ENCODE data around the gene HERC5. TPM values are rescaled to one million over a fixed set of nuclear protein-coding genes. Genes with fewer than 3 reads are reported as not detected.

HERC5 gene
- total RNA-seq, 4 donors from 2014 or later: 6.5 to 11.9 (median 7.3) TPM

DNA sequence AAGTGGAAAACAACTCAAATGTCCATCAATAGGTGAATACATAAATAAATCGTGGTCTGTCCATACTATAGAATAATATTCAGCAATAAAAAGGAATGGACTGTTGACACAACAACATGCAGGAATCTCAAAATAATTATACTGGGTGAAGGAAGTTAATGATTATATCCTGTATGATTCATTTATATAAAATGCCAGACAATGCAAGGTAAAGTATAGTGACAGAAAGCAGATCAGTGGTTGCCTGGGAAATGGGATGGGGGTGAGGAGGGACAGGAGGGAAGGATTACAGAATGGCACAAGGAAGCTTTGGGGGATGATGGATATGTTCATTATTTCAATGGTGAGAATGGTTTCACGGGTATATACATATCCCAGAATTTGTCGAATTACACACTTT is 54.3 kb downstream of the HERC5 start:
- TF ChIP-seq, protein P1, sequence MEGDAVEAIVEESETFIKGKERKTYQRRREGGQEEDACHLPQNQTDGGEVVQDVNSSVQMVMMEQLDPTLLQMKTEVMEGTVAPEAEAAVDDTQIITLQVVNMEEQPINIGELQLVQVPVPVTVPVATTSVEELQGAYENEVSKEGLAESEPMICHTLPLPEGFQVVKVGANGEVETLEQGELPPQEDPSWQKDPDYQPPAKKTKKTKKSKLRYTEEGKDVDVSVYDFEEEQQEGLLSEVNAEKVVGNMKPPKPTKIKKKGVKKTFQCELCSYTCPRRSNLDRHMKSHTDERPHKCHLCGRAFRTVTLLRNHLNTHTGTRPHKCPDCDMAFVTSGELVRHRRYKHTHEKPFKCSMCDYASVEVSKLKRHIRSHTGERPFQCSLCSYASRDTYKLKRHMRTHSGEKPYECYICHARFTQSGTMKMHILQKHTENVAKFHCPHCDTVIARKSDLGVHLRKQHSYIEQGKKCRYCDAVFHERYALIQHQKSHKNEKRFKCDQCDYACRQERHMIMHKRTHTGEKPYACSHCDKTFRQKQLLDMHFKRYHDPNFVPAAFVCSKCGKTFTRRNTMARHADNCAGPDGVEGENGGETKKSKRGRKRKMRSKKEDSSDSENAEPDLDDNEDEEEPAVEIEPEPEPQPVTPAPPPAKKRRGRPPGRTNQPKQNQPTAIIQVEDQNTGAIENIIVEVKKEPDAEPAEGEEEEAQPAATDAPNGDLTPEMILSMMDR (IDR thresholded peaks at IDR 0.05; ENCODE audit: low read depth): no peak

DNA sequence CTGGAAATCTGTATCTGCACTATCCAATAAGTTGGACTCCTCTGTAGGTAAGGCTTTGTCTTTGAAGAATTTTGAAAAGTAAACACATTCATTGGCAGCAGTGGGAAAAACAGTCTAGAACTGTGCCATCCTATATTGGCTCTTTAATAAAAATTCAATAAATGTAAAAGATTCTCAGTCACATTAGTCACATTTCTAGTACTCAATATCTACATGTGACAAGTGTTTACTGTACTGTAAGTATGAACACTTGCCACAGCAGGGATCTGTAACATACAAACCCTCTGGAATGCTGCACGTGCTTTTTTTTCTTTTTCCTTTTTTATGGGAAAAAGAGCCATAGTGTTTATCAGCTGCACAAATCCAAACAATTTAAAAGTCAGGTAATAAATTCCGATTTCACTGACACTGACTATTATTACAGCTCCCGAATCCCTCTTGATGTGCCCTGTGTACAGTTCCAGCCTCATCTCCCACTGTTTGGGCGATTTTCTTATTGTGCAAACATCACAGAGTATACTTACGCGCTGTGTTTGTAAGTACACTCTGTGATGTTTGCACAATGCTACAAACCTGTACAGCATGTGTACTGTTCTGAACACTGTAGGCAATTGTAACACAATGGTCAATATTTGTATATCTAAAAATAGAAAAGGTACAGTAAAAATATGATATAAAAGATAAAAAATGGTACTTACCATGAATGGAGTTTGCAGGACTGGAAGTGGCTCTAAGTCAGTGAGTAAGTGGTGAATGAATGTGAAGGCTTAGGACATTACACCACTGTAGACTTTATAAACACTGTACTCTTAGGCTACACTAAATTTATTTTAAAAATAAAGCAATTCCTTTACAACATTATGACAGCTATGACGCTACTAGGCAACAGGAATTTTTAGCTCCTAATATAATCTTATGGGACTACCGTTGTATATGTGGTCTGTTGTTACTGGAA is 57.9 kb downstream of the HERC5 start:
- TF ChIP-seq, protein P1 (IDR thresholded peaks at IDR 0.05; ENCODE audit: low read depth): no peak

DNA sequence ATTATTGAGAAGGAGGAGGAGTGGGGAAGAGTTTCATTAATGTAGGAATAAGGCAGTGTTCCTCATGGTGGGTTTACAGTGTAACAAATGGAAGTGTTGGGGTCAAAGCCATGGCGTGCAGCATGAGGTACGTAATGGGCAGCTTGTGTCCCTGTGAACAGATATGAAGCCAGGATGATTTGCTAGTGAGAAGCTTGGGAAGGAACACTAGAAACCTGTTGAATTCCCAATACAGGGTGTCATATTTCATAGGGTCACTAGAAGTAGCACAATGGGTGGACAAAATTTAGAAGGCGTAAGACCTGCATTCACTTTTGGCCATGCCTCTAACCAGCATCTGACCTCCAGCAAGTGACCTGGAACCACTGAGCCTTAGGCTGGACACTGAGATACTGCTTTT is 59.8 kb downstream of the HERC5 start:
- TF ChIP-seq, protein P1 (IDR thresholded peaks at IDR 0.05; ENCODE audit: low read depth): no peak

DNA sequence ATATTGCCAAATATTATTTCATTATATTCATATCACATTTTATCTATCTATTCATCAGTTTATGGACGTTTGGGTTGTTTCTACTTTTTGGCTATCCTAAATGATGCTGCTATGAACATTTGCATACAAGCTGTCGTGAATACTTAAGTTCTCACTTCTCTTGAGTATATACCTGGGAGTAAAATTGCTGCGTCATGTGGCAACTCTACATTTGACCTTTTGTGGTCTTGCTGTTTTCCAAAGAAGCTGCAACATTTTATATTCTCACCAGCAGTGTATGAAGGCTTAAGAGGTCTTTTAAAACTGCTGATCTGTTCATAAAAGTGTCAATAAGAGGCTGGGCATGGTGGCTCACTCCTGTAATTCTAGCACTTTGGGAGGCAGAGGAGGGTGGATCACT is 60.9 kb downstream of the HERC5 start:
- TF ChIP-seq, protein P1 (IDR thresholded peaks at IDR 0.05; ENCODE audit: low read depth): no peak

DNA sequence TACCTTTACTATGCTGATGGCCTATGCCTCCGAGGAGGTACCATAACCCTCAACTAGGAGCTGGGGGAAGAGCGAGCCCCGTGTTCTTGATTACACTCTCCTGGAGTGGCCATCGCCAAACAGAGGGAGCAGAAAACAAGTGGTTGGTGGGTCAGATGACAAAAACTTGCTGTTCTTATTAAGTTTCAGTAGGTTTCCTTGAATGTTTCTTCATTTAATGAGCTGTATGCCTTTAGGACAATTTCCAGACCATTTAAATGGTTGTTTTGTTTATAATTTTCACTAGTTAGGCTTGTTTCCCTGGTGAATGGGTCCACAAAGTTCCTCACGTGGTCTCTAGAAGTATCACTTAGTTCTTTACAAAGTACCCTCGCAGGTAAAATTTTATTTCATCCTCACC is 62.0 kb downstream of the HERC5 start:
- TF ChIP-seq, protein P1 (IDR thresholded peaks at IDR 0.05; ENCODE audit: low read depth): no peak

DNA sequence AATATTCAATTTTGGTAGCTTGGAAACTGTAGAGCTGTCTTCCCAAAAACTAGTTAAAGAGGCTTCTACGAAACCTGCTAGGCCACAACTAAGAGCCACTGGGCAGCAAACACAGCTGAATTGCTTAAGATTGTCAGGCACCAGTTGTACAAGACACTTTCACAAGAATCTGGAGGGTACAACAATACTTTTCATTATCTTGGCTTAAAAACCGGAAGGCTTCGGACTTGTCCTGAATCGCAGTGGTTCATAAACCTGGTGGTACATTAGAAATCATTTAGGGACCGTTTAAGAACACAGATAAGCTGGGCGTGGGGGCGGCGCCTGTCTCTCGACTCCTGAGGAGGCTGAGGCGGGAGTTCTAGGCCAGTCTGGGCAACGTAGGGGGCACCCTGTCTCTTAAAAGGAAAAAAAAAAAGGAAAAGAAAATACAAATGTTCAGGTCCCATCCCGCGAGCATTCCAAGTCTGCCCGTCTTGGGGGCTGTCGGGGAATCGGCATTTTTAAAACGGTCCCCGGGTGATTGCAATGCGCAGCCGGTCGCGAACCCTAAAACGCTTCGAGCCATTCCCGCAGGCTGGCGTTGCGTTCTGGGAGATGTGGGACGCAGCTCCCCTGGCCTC is 65.9 kb downstream of the HERC5 start:
- TF ChIP-seq, protein P1 (IDR thresholded peaks at IDR 0.05; ENCODE audit: low read depth): no peak
